Fibroblast of lung (primary cell): ENCODE data around the gene GPR68. TPM values are rescaled to one million over a fixed set of nuclear protein-coding genes. Genes with fewer than 3 reads are reported as not detected.

Experiments
- DNase-seq, 2 donors: peaks; one replicate each; pipeline versions ENCODE4 v3.0.0 to v3.0.0-alpha.2; 2010; ENCODE audit warnings: low read depth in 2 of 2
- H2AFZ ChIP-seq: 2 replicates; pipeline ENCODE4 v1.5.1; 2012; ENCODE audit warnings: low read length, control low read depth, inconsistent platforms
- H3K27ac ChIP-seq: 2 replicates; pipeline ENCODE4 v1.5.1; 2011; ENCODE audit warnings: low read length, control low read depth; ENCODE audit not compliant: insufficient read depth
- H3K27me3 ChIP-seq: 2 replicates; pipeline ENCODE4 v1.5.1; 2011; ENCODE audit warnings: mild to moderate bottlenecking, low read length; ENCODE audit not compliant: control insufficient read depth, insufficient read depth
- H3K36me3 ChIP-seq: 2 replicates; pipeline ENCODE4 v1.5.1; 2011; ENCODE audit warnings: low read length; ENCODE audit not compliant: control insufficient read depth, insufficient read depth
- H3K4me1 ChIP-seq: 2 replicates; pipeline ENCODE4 v1.5.1; 2011; ENCODE audit warnings: low read length; ENCODE audit not compliant: control insufficient read depth, insufficient read depth; ENCODE audit errors: extremely low read depth
- H3K4me2 ChIP-seq: 2 replicates; pipeline ENCODE4 v1.5.1; 2011; ENCODE audit warnings: low read length, control low read depth; ENCODE audit not compliant: insufficient read depth; ENCODE audit errors: extremely low read depth
- H3K4me3 ChIP-seq, 4 experiments: fragments of 200-600 bp in 1 of 4; sonication (generic) in 1 of 4; replicated peaks in 1 of 4; 2 replicates each; pipeline ENCODE4 v1.5.1; 2011 to 2016; ENCODE audit warnings: low read length in 4 of 4, low read depth in 3 of 4, mild to moderate bottlenecking in 3 of 4, control low read depth in 2 of 4, inconsistent platforms in 1 of 4, mixed read lengths in 1 of 4; ENCODE audit not compliant: insufficient read depth in 1 of 4; ENCODE audit errors: control extremely low read depth in 1 of 4
- H3K79me2 ChIP-seq: 2 replicates; pipeline ENCODE4 v1.5.1; 2012; ENCODE audit warnings: mild to moderate bottlenecking, low read length, inconsistent platforms; ENCODE audit not compliant: control insufficient read depth, insufficient read depth
- H3K9ac ChIP-seq: 2 replicates; pipeline ENCODE4 v1.5.1; 2011; ENCODE audit warnings: mild to moderate bottlenecking, low read length, control low read depth; ENCODE audit not compliant: insufficient read depth
- H3K9me3 ChIP-seq: 2 replicates; pipeline ENCODE4 v1.5.1; 2012; ENCODE audit warnings: low read depth, low read length; ENCODE audit not compliant: control insufficient read depth, insufficient read depth
- H4K20me1 ChIP-seq: 2 replicates; pipeline ENCODE4 v1.5.1; 2011; ENCODE audit warnings: low read length; ENCODE audit not compliant: control insufficient read depth, insufficient read depth; ENCODE audit errors: extremely low read depth
- CTCF ChIP-seq, 2 donors: IDR thresholded peaks in 1 of 2; conservative IDR thresholded peaks in 1 of 2; 1 replicate in 1 of 2; 2 replicates in 1 of 2; pipeline ENCODE4 v1.5.1; 2011 to 2012; ENCODE audit warnings: low read length in 2 of 2, control low read depth in 1 of 2, inconsistent platforms in 1 of 2, low read depth in 1 of 2, mild to moderate bottlenecking in 1 of 2
- EZH2 ChIP-seq: IDR thresholded peaks from 2 replicates; pipeline ENCODE4 v1.5.1; 2012; ENCODE audit warnings: low read length, control low read depth, mild to moderate bottlenecking; ENCODE audit errors: missing control alignments
- polyA plus RNA-seq, 2 donors: library from polyadenylated mRNA; depleted of rRNA in 1 of 2; stranded (reverse) in 1 of 2; unstranded in 1 of 2; fragments of >200 nt; gene quantifications; 2 replicates each; pipeline ENCODE4 v1.2.1, GENCODE V29; 2011 to 2012; ENCODE audit warnings: missing spikeins in 1 of 2
- total RNA-seq: library from RNA; depleted of rRNA; stranded (reverse); fragments of >200 nt; gene quantifications from 2 replicates; pipeline ENCODE4 v1.2.1, GENCODE V29; 2014

GPR68 gene
- total and polyA plus RNA-seq, 2 donors (not counting 1 experiment from before 2014, with no cell fraction given), result 0.37 to 0.66 TPM

DNA sequence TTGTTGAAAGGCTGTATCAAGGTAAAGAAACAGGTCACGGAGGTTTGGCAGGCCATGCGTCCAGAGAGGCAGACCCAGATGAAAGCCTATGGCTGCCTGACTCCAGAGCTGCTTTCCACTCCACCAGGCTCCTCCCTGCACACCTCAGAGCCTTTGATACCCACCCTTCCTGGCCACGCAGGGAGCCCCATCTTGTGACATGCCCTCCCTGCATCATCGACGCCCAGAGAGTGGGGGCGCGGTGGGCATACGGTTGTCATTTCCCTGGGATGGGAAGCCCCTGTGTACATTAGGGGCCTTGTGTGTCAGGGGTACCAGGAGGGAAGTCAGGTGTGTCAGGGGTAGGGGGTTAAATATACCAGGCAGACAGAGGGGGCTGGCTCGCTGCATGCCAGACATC lies 30.3 kb upstream of the GPR68 start:
- Histone ChIP-seq H3K4me2 (no peak overlapping the region), H4K20me1 (no peaks in the 10 kb centered on the region), H3K9ac (no peak overlapping the region), H3K4me1 (peaks cover under 1% of the 10 kb centered on the region), H3K27me3 (no peaks in the 10 kb centered on the region), H3K36me3 (no peaks in the 10 kb centered on the region), H3K79me2 (no peaks in the 10 kb centered on the region), H3K27ac (no peak overlapping the region), H2AFZ (no peak overlapping the region), H3K9me3 (no peaks in the 10 kb centered on the region), H3K4me3 (no peak overlapping the region)
- DNase-seq, result no peak
- TF ChIP-seq CTCF (conservative IDR thresholded peaks at IDR 0.05 in 1 of 2, IDR thresholded peaks at IDR 0.05 in 1 of 2; ENCODE audit: low read depth in 1 of 2, low read length in 2 of 2) (no peak), EZH2 (no peak)

- H3K9me3 ChIP-seq, result no peaks in the 10 kb centered on the region
- no peak for TF ChIP-seq CTCF (conservative IDR thresholded peaks at IDR 0.05 in 1 of 2, IDR thresholded peaks at IDR 0.05 in 1 of 2; ENCODE audit: low read depth in 1 of 2, low read length in 2 of 2)
- TF ChIP-seq EZH2, result no peak
- no peak overlapping the region for H3K4me2 ChIP-seq
- H3K4me1 ChIP-seq, result peaks cover 6% of the 10 kb centered on the region
- no peak overlapping the region for H2AFZ ChIP-seq
- H3K36me3 ChIP-seq, result no peaks in the 10 kb centered on the region
- DNase-seq, result no peak
- H3K27me3 ChIP-seq, result no peaks in the 10 kb centered on the region
- no peaks in the 10 kb centered on the region for H4K20me1 ChIP-seq
- H3K79me2 ChIP-seq, result no peaks in the 10 kb centered on the region
- H3K27ac ChIP-seq, result no peak overlapping the region
- no peak overlapping the region for H3K4me3 ChIP-seq
- H3K9ac ChIP-seq, result no peak overlapping the region
Observed at GRCh38 chr14:91273885-91274273, 29.4 kb upstream of the GPR68 start.

- Histone ChIP-seq H3K4me1 (peaks cover 6% of the 10 kb centered on the region), H3K36me3 (no peaks in the 10 kb centered on the region), H3K9ac (no peak overlapping the region), H2AFZ (no peak overlapping the region), H3K79me2 (no peaks in the 10 kb centered on the region), H3K4me3 (no peak overlapping the region), H3K27me3 (no peaks in the 10 kb centered on the region), H3K9me3 (no peaks in the 10 kb centered on the region), H4K20me1 (no peaks in the 10 kb centered on the region), H3K27ac (no peak overlapping the region), H3K4me2 (no peak overlapping the region)
- TF ChIP-seq CTCF (conservative IDR thresholded peaks at IDR 0.05 in 1 of 2, IDR thresholded peaks at IDR 0.05 in 1 of 2; ENCODE audit: low read depth in 1 of 2, low read length in 2 of 2) (no peak), EZH2 (no peak)
- no peak for DNase-seq
Observed at GRCh38 chr14:91273273-91273884, 28.9 kb upstream of the GPR68 start.
